Erythroblast (primary cell): ENCODE data around the gene CCDC154.

Experiments
- GATA1 ChIP-seq: IDR thresholded peaks from 2 replicates; pipeline ENCODE4 v1.6.1; 2011; ENCODE audit warnings: low read depth, mild to moderate bottlenecking, control low read depth, low read length, moderate library complexity
- POLR2A ChIP-seq: IDR thresholded peaks from 2 replicates; pipeline ENCODE4 v1.6.1; 2011; ENCODE audit warnings: mild to moderate bottlenecking, low read length

GRCh38 chr16:1443403-1443973 is 868 bp downstream of the CCDC154 start:
- TF ChIP-seq POLR2A, result no peak
- no peak for TF ChIP-seq GATA1
